ENCODE measurements around the gene DRAXIN. TPM values are rescaled to one million over a fixed set of nuclear protein-coding genes. Genes with fewer than 3 reads are reported as not detected.

DRAXIN gene
- polyA plus RNA-seq, 1 of the 3 experiments (the other 2 are of a cell fraction) = 0.97 TPM

DNA sequence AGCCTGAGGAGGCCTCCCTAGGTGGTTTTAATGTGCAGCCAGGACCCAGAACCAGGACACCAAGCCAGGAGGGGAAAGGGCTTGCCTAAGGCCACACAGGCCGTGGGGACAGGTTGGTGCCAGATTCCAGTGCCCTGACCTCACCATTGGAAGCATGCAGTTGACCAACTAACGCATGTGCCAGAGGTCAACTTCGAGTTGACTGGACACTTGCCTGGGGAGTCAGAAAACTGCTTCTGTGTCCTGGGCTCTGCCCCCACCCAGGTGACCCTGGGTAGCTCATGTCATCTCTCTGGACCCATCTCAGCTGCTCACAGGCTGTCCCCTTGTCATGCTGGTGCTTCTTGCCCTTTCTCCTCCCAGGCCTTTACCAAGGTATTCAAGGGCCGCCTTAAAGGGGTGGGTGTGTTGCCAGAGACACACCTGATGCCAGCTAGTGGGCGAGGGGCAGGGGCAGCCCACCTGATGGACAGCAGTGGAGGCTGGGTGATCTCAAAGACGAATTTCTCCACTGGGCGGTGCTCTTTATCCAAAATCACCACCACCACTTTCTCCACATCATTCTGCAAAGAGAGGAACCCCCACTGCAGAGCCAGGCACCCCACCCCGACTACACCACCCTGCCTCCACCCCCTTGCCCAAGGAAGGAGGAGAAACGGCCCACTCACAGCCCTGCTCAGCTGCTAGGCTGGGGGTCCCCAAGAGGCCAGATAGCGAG is 15.0 kb upstream of the DRAXIN start:
- Histone ChIP-seq H3K9me3 (no peaks in the 10 kb centered on the region), H3K36me3 (replicated peaks in 1 of 2; ENCODE audit: control insufficient read depth in 1 of 2, insufficient read depth in 2 of 2, low read length in 1 of 2) (peaks cover 9 to 33% of the 10 kb centered on the region in 2 experiments), H3K4me1 (ENCODE audit: control insufficient read depth in 1 of 2, insufficient read depth in 2 of 2, low read depth in 1 of 2, low read length in 1 of 2) (peaks cover 0 to 6% of the 10 kb centered on the region in 2 experiments; a peak in 1 of 4 replicates), H3F3A (replicated peaks; ENCODE audit: insufficient read depth) (no peaks in the 10 kb centered on the region), H2AFZ (ENCODE audit: low read depth) (no peak overlapping the region), H4K20me1 (ENCODE audit: insufficient read depth) (no peaks in the 10 kb centered on the region), H3K79me2 (ENCODE audit: insufficient read depth) (peaks cover 18% of the 10 kb centered on the region; the same call in 1 of the 2 replicates), H3K27me3 (ENCODE audit: insufficient read depth) (no peaks in the 10 kb centered on the region), H3K4me2 (no peak overlapping the region), H3K27ac (ENCODE audit: low read depth in 2 of 2, low read length in 1 of 2) (no peak overlapping the region), H3K4me3 (ENCODE audit: low read depth in 2 of 2, low read length in 1 of 2) (no peak overlapping the region), H3K9me2 (no peaks in the 10 kb centered on the region), H3K9ac (no peak overlapping the region)
- ChIA-PET CTCF (interaction anchor here (1.1 to 5.9 kb wide), 9 partner anchors 9 to 639 kb away, joined by 3 to 46 read pairs (median 5); partner anchors contain the start of gene FBXO6), POLR2A (no interaction called here)
- DNase-seq = no peak
- WGBS (ENCODE audit: low lambda C conversion rate) = 76% methylated on average over 5 of the region's 10 CpGs
- TF ChIP-seq RAD21 (IDR thresholded peaks at IDR 0.05; ENCODE audit: low read length) = peak; percentile 30
- peak; percentile 24; the same call in 1 of the 2 replicates for TF ChIP-seq SMC3 (IDR thresholded peaks at IDR 0.05; ENCODE audit: low read depth, low read length)
- no peak for TF ChIP-seq CHD2 (IDR thresholded peaks at IDR 0.05; ENCODE audit: low read length, partially characterized antibody)
- TF ChIP-seq, protein P1, sequence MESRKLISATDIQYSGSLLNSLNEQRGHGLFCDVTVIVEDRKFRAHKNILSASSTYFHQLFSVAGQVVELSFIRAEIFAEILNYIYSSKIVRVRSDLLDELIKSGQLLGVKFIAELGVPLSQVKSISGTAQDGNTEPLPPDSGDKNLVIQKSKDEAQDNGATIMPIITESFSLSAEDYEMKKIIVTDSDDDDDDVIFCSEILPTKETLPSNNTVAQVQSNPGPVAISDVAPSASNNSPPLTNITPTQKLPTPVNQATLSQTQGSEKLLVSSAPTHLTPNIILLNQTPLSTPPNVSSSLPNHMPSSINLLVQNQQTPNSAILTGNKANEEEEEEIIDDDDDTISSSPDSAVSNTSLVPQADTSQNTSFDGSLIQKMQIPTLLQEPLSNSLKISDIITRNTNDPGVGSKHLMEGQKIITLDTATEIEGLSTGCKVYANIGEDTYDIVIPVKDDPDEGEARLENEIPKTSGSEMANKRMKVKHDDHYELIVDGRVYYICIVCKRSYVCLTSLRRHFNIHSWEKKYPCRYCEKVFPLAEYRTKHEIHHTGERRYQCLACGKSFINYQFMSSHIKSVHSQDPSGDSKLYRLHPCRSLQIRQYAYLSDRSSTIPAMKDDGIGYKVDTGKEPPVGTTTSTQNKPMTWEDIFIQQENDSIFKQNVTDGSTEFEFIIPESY (IDR thresholded peaks at IDR 0.05; ENCODE audit: borderline replicate concordance, low read depth) = no peak
- no peak for TF ChIP-seq FOXJ3 (CRISPR knock-in tag; IDR thresholded peaks at IDR 0.05)

DNA sequence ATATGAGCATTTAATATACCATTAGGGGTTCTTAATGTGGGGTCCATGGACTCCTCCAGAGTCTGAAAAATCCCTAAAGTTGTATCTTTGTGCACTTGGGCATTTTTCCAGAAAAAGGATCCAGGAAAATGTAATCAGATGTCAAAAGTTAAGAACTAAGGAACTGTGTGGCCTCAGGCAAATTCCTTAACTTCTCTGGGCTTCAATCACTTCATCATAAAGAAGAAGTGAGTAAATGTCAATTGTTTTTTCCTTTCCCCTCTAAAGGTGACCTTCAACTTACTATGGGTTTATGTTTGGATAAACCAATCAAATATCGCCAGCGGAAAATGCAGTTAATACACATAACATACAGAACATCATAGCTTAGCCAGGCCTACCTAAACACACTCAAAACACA is 13.1 kb upstream of the DRAXIN start:
- WGBS (ENCODE audit: low lambda C conversion rate) = 100% methylated on average over 2 of the region's 2 CpGs
- POLR2A ChIA-PET = no interaction called here

More for the DNA sequence above, 13.1 kb upstream of the DRAXIN start:
- Histone ChIP-seq H4K20me1 (ENCODE audit: insufficient read depth) (no peaks in the 10 kb centered on the region), H3K9me3 (no peaks in the 10 kb centered on the region), H3K27me3 (ENCODE audit: insufficient read depth) (no peaks in the 10 kb centered on the region), H3K36me3 (replicated peaks in 1 of 2; ENCODE audit: control insufficient read depth in 1 of 2, insufficient read depth in 2 of 2, low read length in 1 of 2) (peaks cover 9 to 26% of the 10 kb centered on the region in 2 experiments), H3K27ac (ENCODE audit: low read depth in 2 of 2, low read length in 1 of 2) (no peak overlapping the region), H3K79me2 (ENCODE audit: insufficient read depth) (peaks cover 18% of the 10 kb centered on the region; the same call in 1 of the 2 replicates), H2AFZ (ENCODE audit: low read depth) (no peak overlapping the region), H3K4me3 (ENCODE audit: low read depth in 2 of 2, low read length in 1 of 2) (no peak overlapping the region), H3K4me1 (ENCODE audit: control insufficient read depth in 1 of 2, insufficient read depth in 2 of 2, low read depth in 1 of 2, low read length in 1 of 2) (peaks cover 9 to 10% of the 10 kb centered on the region in 2 experiments; a peak in 2 of 4 replicates), H3K9ac (no peak overlapping the region), H3F3A (replicated peaks; ENCODE audit: insufficient read depth) (peaks cover 6% of the 10 kb centered on the region), H3K4me2 (no peak overlapping the region), H3K9me2 (no peaks in the 10 kb centered on the region)
- DNase-seq = no peak
- TF ChIP-seq EP300 (IDR thresholded peaks at IDR 0.05; ENCODE audit: borderline replicate concordance in 1 of 2, low read depth in 1 of 2, low read length in 1 of 2) (no peak), NFIC (IDR thresholded peaks at IDR 0.05; ENCODE audit: borderline replicate concordance) (no peak)
- CTCF ChIA-PET = interaction anchor here (3.3 to 5.9 kb wide), 2 partner anchors 14 to 28 kb away, joined by 12 to 46 read pairs; partner anchors contain the start of gene FBXO6

Measured in SK-N-SH (cell line).